ENCODE results near the gene CEP97.
A peak's percentile ranks its signal among the peaks of the same experiment; 100 is the strongest.

The CEP97 gene

DNA sequence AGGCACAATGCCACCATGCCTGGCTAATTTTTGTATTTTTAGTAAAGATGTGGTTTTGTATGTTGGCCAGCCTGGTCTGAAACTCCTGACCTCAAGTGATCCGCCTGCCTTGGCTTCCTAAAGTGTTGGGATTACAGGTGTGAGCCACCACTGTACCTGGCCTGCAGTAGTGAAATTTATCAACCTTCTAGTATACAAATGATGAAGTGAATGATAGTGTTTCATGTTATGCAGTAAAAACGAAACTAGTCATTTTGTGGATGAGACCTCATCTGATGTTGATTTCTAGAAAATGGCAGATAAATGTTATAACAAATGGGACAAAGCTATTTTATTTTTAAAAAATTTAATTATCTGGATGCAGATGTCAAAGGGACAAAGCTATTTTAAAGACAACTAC lies 87.5 kb downstream of the CEP97 start:
- peaks cover 66% of the 10 kb centered on the region for H3K4me1 Mint-ChIP-seq (ENCODE audit: low read depth)
- no peak overlapping the region for H3K4me3 Mint-ChIP-seq
- no peaks in the 10 kb centered on the region for H3K9me3 Mint-ChIP-seq
- no peaks in the 10 kb centered on the region for H3K27me3 Mint-ChIP-seq
- H3K36me3 Mint-ChIP-seq (ENCODE audit: low read depth), result peaks cover 22% of the 10 kb centered on the region
- no peak overlapping the region for H3K27ac Mint-ChIP-seq

DNA sequence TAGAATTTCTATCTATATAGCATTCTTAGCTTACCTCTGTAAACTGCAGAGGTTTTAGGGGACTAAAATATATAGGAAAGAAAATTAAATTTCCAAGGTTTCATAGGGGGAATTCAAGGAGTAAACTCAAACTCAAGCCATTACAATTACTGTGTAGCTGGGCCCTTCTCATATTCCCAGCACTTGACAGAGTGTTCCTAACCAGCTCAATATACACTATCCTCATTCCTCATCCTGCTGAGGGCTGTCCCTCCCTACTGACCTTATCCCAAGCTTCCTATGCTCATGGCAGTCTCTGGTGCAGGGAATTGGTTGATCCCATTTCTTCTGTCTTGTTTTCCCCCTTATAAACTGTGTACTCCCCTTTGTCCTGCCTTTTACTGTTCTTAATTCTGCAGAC lies 88.5 kb downstream of the CEP97 start:
- no peak overlapping the region for H3K27ac Mint-ChIP-seq
- peaks cover 31% of the 10 kb centered on the region for H3K36me3 Mint-ChIP-seq (ENCODE audit: low read depth)
- peaks cover 73% of the 10 kb centered on the region for H3K4me1 Mint-ChIP-seq (ENCODE audit: low read depth)
- no peak overlapping the region for H3K4me3 Mint-ChIP-seq
- no peaks in the 10 kb centered on the region for H3K27me3 Mint-ChIP-seq
- H3K9me3 Mint-ChIP-seq, result no peaks in the 10 kb centered on the region

DNA sequence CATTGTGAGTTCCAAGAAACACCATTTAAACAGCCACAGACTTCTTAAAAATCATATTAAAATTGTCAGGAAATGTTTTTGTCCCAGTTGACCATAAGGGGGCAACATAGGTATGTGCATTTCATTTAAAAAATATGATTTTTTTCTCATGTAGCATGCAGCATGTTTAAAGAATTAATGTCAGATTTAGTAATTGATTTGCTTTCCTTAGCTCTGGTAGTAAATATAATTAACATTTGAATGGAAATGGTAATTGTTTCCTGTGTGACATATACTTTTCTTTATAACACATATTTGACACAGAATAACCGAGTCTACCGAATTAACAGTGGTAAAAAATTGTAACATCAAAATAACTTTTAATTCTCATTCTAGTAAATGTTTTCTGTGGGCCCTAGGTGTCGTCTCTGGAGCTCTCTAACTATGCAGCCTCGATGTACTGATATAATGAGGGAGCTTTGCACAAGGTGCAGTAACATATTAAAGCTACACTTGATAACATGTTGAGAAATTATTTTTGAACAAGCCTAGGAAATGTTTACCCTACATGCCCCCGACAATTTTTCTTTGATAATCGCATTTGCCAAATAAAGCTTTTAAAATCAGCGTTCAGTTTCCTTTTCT lies 89.5 kb downstream of the CEP97 start:
- Mint-ChIP-seq H3K4me3 (no peak overlapping the region), H3K36me3 (ENCODE audit: low read depth) (peaks cover 34% of the 10 kb centered on the region), H3K9me3 (no peaks in the 10 kb centered on the region), H3K27ac (no peak overlapping the region), H3K4me1 (ENCODE audit: low read depth) (peaks cover 74% of the 10 kb centered on the region), H3K27me3 (no peaks in the 10 kb centered on the region)

DNA sequence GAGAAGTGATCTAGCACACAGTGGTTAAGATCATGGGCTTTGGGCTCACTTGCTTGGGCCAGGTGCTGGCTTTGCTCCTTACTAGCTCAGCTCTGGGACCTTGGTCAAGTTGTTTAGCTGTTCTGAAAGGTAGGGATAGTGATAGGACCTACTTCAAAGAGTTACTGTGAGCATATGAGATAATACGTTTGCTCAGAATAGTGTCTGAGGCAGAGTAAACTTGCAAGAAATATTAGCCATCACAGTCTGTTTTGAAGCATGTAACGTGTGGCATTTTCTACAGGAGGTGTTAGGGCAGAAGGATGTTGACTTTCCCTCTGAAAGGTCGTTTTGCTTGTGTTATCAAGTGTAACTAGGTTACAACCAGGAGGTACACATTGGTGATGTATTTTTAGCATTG lies 90.4 kb downstream of the CEP97 start:
- no peak overlapping the region for H3K4me3 Mint-ChIP-seq
- H3K4me1 Mint-ChIP-seq (ENCODE audit: low read depth), result peaks cover 74% of the 10 kb centered on the region
- peaks cover 40% of the 10 kb centered on the region for H3K36me3 Mint-ChIP-seq (ENCODE audit: low read depth)
- H3K27me3 Mint-ChIP-seq, result no peaks in the 10 kb centered on the region
- peak overlapping the region; percentile 62 for H3K27ac Mint-ChIP-seq
- no peaks in the 10 kb centered on the region for H3K9me3 Mint-ChIP-seq

DNA sequence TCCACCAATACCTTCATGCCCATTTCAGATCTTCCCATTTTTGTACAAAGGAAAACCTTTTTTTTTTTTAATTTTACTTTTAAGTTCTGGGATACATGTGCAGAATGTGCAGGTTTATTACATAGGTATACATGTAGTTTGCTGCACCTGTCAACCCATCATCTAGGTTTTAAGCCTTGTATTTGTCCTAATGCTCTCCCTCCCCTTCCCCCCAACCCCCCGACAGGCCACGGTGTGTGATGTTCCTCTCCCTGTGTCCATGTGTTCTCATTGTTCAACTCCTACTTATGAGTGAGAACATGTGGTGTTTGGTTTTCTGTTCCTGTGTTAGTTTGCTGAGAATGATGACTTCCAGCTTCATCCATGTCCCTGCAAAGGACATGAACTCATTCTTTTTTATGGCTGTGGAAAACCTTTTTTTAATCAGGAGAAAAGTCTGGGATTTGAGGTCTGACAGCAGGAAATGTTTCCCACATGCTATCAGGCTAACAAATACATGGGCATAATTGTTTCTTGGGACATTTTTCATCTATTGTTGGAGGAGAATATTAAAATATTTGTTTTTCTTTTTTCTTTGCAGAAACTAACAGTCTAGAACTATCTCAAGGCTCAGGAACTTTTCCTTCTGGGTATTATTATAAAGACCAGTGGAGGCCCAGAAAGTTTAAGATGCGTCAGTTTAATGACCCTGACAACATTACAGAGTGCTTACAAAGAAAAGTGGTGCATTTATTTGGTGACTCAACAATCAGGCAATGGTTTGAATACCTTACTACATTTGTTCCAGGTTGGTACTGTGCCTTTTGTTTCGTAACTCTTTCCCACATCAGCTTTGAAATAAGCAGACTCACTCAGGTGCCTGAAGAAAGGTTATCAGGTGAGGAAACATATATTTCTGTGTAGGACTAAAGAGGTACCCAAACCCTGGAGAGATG lies 92.1 kb downstream of the CEP97 start:
- H3K27me3 Mint-ChIP-seq, result no peaks in the 10 kb centered on the region
- H3K4me1 Mint-ChIP-seq (ENCODE audit: low read depth), result peaks cover 70% of the 10 kb centered on the region
- H3K27ac Mint-ChIP-seq, result no peak overlapping the region
- H3K36me3 Mint-ChIP-seq (ENCODE audit: low read depth), result peaks cover 49% of the 10 kb centered on the region
- no peak overlapping the region for H3K4me3 Mint-ChIP-seq
- H3K9me3 Mint-ChIP-seq, result no peaks in the 10 kb centered on the region

DNA sequence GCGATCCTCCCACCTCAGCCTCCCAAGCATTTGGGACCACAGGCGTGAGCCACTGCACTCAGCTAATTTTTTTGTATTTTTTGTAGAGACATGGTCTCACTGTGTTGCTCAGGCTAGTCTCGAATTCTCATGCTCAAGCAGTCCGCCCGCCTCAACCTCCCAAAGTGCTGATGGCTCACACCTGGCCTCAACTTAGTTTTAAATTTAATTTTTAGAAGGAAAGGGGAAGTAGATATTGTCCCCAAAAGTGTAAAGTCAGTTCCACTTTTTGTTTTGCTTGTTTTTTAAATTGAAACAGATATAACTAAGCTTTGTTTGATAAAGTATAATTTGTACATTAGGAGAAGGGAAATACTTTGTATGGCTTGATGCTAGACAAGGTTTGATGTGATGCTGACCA lies 93.6 kb downstream of the CEP97 start:
- no peak overlapping the region for H3K4me3 Mint-ChIP-seq
- H3K9me3 Mint-ChIP-seq, result no peaks in the 10 kb centered on the region
- H3K27ac Mint-ChIP-seq, result peak overlapping the region; percentile 49
- peaks cover 59% of the 10 kb centered on the region for H3K36me3 Mint-ChIP-seq (ENCODE audit: low read depth)
- H3K27me3 Mint-ChIP-seq, result no peaks in the 10 kb centered on the region
- peaks cover 65% of the 10 kb centered on the region for H3K4me1 Mint-ChIP-seq (ENCODE audit: low read depth)

DNA sequence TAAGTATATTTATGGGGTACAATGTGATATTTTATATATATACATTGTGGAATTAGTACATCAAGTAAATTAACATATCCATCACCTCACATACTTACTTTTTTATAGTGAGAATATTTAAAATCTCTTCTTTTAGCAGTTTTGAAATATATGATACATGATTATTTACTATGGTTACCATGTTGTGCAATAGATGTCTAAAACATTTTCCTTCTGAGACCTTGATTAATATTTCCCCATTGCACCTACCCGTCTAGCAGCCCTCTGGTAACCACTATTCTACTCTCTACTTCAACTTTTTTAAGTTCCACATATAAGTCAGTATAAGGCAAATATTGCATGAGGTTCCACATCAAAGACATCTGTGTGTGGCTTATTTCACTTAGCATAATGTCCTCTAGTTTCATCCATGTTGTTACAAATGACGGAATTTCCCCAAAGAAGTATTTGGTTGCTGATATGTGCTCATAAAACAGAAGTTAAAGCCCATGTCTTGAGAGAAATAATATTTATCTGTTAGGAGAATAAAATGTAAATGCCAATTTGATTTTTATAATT lies 95.3 kb downstream of the CEP97 start:
- H3K9me3 Mint-ChIP-seq, result no peaks in the 10 kb centered on the region
- H3K4me3 Mint-ChIP-seq, result no peak overlapping the region
- H3K36me3 Mint-ChIP-seq (ENCODE audit: low read depth), result peaks cover 66% of the 10 kb centered on the region
- peak overlapping the region; percentile 45 for H3K27ac Mint-ChIP-seq
- peaks cover 60% of the 10 kb centered on the region for H3K4me1 Mint-ChIP-seq (ENCODE audit: low read depth)
- H3K27me3 Mint-ChIP-seq, result no peaks in the 10 kb centered on the region
